Measurements from ENCODE around the gene TRIL.

DNA sequence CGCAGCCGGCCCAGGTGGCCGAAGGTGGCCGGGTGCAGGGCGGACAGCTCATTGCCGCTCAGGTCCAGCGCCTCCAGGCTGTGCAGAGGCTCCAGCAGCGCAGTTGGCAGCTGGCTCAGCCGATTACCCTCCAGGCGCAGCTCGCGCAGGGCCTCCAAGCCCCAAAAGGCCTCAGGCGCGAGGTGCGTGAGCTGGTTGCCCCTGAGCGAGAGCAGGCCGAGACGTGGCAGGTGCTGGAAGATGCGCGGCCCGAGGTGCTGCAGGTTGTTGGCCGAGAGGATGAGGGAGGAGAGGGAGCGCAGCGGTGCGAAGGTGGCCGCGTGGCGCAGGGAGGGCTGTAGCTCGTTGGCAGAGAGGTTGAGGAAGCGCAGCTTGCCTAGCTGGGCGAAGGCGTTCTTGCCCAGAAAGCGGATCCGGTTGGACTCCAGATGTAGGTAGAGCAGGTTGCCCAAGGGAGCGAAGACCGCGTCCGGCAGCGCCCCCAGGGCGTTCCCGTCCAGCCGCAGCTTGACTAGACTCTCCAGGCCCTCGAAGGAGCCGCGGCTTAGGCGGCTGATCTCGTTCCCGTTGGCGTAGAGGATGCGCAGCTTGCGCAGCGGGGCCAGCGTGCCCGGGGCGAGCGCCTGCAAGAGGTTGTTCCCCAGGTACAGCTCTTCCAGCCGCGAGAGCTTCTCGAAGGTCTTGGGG, 923 bp downstream of the TRIL start:
- TF ChIP-seq POLR2A (IDR thresholded peaks at IDR 0.05; ENCODE audit: low read length) (no peak), GATA1 (IDR thresholded peaks at IDR 0.05; ENCODE audit: low read depth, low read length) (no peak)

Measured in erythroblast (primary cell).